Renal pelvis (tissue), 12 donors: ENCODE results near the gene KCNS1. TPM values are rescaled to one million over a fixed set of nuclear protein-coding genes. Genes with fewer than 3 reads are reported as not detected.
A peak's percentile ranks its signal among the peaks of the same experiment; 100 is the strongest.
"Not testable (repeated sequence)": the region's sequence is repeated elsewhere in the genome, so short reads cannot be mapped to it uniquely, and the experiment has no call there.

Source experiments
- DNase-seq: peaks from one replicate; pipeline ENCODE4 v3.0.0-alpha.2; 2013
- long read RNA-seq, 16 experiments: transcript quantifications; one replicate each; lab custom pipeline, GENCODE V29; 2026
- polyA plus RNA-seq, 3 donors: library from polyadenylated mRNA; unstranded; fragments of 120-200 nt; gene quantifications; one replicate each; pipeline ENCODE4 v1.2.1, GENCODE V29; 2013; ENCODE audit not compliant: insufficient read length in 3 of 3

KCNS1 gene, protein sequence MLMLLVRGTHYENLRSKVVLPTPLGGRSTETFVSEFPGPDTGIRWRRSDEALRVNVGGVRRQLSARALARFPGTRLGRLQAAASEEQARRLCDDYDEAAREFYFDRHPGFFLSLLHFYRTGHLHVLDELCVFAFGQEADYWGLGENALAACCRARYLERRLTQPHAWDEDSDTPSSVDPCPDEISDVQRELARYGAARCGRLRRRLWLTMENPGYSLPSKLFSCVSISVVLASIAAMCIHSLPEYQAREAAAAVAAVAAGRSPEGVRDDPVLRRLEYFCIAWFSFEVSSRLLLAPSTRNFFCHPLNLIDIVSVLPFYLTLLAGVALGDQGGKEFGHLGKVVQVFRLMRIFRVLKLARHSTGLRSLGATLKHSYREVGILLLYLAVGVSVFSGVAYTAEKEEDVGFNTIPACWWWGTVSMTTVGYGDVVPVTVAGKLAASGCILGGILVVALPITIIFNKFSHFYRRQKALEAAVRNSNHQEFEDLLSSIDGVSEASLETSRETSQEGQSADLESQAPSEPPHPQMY
- polyA plus RNA-seq = under 1 TPM; 0.43 to 0.77 (median 0.55) TPM
- long read RNA-seq, donor 1 = 0 reads
- long read RNA-seq, donor 2 = 0 reads
- long read RNA-seq, donor 3 = 0 reads
- long read RNA-seq, donor 4 = 0 reads
- long read RNA-seq, donor 5 = 0 reads
- long read RNA-seq, donor 6 = 0 reads
- long read RNA-seq, donor 7 = 0 reads
- long read RNA-seq, donor 8 = 0 reads
- long read RNA-seq, donor 9 = 0 reads
- long read RNA-seq, donor 10 = 0 reads
- long read RNA-seq, donor 11 = 0 reads
- long read RNA-seq, donor 12 = 0 reads
- long read RNA-seq, donor 13 = 0 reads
- long read RNA-seq, donor 14 = 0 reads
- long read RNA-seq, donor 15 = 0 reads
- long read RNA-seq, donor 16 = 0 reads

GRCh38 chr20:45100563-45101245 lies at the start of gene KCNS1:
KCNS1 (minus strand) TSS chr20:45101127; CDS start chr20:45099236, 1,891 bp downstream.
- peak; percentile 10 for DNase-seq

DNA sequence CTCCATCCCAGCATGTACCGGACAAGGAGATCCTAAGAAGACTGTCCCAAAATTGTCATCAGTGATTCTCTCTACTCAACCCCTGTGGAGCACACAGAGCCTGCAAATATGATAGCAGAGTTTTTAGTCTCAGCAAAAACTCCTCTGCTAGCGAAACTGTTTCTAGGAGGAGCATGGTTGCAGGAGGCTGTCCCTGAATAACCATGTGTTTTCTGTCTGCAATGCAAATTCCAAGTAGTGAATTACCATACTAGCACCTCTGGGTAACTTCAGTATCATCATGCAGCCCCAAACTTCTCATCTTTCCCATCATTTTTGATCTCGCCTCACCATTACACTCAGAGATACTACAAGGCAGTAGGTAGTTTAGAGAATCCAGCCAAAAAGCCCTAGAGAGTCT lies 48.1 kb upstream of the KCNS1 start:
- no peak for DNase-seq

- DNase-seq = no peak
Observed at GRCh38 chr20:45140836-45141235, 39.9 kb upstream of the KCNS1 start.

GRCh38 chr20:45139733-45140375 lies 38.9 kb upstream of the KCNS1 start:
- DNase-seq = not testable (repeated sequence)

DNA sequence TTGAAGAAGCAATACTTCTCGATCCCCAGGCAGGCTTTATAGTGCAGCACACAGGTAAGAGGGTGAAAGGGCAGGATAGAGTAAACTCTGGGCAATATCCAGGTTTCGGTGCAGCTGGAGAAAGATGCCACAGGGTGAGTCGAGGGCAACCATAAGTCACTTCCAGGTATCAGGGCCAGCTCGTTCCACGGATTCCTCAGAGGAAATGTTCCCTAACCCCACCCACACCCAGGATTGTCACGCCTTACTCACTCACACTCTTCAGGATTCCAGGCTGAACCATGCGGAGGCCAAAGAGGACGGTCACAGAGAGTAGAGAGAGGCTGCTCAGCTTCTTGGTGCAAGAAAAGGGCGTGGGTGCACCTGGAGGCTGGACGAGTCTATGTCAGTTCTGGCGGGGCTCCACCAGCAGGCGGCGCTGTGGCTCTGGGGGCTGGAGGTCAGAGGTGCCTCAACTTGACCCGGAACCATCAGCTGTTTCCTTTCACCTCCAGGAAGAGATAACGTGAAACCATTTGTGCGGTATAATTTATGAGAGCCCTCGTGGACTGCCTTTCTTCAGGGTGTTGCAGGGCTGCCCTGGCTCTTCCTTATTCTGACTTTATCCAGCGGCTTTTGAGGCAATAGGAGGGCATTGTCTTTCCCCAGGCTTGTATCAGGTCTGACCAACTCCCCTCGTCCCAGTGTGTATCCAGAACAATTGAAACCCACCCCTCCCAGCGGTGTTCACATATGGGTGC lies 37.8 kb upstream of the KCNS1 start:
- DNase-seq = no peak

- DNase-seq = no peak
Observed at GRCh38 chr20:45136911-45137310, 36.0 kb upstream of the KCNS1 start.

DNA sequence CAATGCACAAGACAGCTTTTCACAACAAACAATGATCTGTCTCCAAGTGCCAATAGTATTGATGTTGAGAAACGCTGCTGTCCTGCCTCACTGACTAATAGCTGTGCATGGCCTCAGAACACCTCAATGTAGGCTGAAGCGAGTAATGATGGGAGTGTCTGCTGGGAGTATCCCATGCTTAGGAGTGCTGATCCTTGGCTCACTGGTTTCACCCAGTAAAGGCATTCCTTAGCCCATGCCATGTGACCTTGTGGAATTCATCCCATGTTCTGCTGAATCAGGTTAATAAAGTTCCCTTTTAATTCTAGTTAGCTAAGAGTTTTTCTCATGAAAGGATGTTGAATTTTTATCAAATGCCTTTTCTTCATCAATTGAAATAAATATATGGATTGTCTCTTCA lies 27.2 kb upstream of the KCNS1 start:
- DNase-seq = peak; percentile 19

DNA sequence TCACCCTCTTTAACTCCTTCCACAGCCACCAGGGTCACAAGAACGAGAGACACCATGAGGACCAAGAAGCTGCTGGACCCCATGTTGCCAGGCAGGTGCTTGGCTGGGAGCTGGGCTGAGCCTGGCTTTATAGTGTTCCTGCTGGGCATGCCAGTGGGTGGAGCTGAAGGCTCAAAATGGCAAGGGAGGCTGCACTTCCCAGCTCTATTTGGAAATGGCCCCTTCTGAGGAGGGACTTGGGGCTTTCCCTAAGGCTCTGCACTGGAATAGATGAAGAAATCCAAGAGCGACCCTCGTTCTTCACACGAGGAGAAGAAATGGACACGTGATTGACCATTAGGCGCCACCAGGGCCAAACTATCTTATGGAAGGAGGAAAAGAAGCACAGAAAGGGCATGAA lies 23.4 kb upstream of the KCNS1 start, which contains the start of gene WFDC12:
Gene WFDC12 (minus strand): TSS at position 101 of the 400 bp plus-strand sequence. CDS start 18 bp downstream, at position 83.
- no peak for DNase-seq

- DNase-seq = no peak
Observed at GRCh38 chr20:45121388-45121787, 20.5 kb upstream of the KCNS1 start.

- no peak for DNase-seq
Observed at GRCh38 chr20:45119556-45120266, 18.8 kb upstream of the KCNS1 start.

DNA sequence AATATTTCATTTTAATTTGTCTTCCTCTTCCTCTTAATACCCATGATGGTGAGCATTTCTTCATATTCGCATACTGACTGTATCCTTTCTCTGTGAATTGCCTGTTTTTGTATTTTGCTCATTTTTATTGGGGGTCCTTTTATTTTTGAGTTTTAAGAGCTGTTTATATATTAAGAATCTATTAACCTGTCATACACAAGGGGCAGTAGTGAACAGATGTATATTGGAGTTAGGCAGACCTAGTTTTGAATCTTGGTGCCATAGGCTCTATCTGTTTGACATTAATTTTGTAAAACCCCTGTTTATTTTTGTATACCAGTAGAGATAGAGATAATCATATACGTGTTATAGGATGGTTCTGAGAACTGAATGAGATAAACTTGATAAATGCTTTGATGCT lies 17.1 kb upstream of the KCNS1 start:
- DNase-seq = no peak

DNA sequence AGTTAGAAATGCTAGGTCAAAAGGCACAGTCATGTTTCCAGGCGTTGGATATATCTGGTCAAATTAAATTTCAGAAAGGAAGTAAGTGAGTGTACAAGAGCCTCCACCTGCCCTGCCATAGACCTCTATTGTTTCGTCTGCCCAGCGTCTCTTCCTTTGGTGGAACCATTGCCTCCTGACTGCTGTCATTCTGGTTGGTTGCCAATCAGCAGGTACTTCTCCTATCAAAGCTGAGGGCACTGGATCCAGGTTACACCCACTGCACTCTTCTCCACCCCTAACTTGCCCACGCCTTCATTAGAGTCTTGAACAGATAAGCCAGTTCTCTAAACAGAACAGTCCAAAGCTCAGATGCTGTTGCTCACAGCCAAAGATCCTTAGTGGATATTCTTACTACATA lies 16.7 kb upstream of the KCNS1 start:
- no peak for DNase-seq

DNA sequence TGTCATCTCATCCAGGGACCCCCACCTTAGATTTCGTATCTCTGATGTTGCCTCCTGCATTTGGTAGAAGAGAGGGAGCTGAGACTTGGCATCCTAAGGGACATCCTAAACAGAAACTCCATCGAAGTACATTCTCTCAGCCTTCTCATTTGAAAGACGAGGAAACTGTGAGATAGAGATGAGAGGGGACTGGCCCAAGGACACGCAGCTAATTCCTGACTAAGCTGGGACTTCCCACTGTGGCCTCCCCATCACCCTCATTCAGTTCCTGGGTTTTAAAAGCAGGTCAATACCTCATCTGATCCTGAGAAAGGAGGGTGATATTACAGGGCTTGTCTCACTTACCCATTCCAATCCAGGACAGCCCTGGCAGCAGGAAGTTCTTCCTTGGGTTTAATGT lies 14.9 kb upstream of the KCNS1 start:
- DNase-seq = no peak

DNA sequence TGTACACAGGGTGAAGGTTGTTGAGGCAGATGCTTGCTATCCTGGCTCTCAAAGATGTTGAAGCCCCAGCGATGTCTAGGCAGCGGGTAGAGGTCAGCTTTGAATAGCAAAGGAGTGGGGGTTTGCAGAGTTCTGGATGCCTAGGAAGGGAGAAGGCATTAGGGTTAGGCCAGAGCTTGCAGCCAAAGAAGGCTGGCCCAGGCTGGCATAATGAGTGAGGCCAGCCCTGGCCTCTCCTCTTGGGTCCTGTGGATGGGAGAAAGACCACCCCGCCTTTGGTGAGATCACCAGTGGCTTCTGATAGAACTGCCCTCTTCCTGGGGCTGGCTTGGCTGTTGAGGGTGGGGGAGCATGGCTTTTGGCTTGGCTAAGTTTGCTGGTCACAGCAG lies 14.5 kb upstream of the KCNS1 start:
- no peak for DNase-seq

GRCh38 chr20:45114465-45115385 lies 13.8 kb upstream of the KCNS1 start, which contains the start of gene WFDC5:
WFDC5 (minus strand) TSS chr20:45115174; CDS start chr20:45115083, 91 bp downstream.
- DNase-seq = no peak

DNA sequence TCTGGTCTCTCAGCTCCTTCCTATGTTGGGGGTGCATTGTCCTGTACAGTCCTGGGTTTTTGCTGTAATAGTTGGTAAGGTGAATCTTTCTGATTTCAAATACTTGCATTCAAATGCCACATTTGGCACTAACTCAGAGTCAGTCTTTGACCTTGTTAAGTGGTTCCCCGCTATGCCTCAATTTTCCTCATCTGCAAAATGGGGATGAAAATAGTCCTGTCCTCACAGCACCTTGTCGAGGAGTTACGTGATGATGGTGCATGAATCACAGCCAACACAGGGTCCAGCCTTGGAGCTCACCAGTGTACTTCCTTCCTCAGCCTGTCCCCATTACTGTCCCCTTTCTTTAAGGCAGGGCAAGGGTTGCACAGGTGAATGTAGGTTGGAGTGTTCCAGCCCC lies 12.9 kb upstream of the KCNS1 start:
- DNase-seq = no peak

GRCh38 chr20:45112754-45113153 lies 11.8 kb upstream of the KCNS1 start:
- DNase-seq = no peak

- DNase-seq = no peak
Observed at GRCh38 chr20:45111799-45112471, 11.0 kb upstream of the KCNS1 start.
